Hepatic stellate cell (primary cell): ENCODE results near the gene NANOS3.
A peak's percentile ranks its signal among the peaks of the same experiment; 100 is the strongest.
"Not testable (repeated sequence)": the region's sequence is repeated elsewhere in the genome, so short reads cannot be mapped to it uniquely, and the experiment has no call there.

Experiments used
- DNase-seq: peaks from one replicate; pipeline ENCODE4 v3.0.0; 2011; ENCODE audit warnings: low spot score

The NANOS3 gene

DNA sequence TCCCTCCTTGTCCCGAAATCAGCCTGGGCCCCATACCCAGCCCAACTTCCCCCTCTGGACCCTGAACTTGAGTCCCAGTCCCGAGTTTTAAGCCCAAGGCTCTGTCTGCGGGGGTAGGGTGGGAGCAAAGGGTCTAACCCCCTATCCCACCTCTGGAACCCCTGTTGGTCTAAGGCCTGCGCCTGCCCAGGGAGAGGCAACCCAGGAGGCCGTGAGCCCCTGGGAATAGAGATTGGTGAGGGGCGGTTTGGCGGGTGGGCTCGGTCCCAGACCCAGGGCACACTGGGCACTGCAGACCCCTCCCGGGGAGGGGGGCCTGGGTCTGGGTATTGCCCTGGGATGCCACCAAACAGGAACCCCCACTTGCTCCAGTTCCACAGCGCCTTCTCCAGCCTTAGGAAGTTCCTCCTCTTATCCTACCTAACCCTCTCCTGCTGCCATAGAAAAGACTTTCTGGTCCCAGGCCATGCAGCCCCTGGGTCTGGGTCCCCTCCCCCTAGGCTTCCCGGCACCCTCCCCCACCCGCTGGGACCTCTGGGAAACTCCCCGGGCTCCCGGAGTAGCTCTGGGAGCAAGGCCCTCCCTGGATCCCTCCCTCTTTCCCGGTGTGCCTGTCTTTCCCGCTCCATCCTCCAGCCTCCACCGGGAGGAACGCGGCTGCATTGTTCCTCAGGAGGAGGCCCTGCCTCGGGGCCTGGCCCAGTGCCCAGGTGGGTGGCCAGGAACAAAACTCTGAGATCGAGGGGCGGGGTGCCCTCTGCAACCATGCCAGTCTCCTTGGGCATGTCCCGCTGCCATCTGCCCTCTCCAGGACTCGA lies 33.6 kb upstream of the NANOS3 start:
- DNase-seq = no peak

DNA sequence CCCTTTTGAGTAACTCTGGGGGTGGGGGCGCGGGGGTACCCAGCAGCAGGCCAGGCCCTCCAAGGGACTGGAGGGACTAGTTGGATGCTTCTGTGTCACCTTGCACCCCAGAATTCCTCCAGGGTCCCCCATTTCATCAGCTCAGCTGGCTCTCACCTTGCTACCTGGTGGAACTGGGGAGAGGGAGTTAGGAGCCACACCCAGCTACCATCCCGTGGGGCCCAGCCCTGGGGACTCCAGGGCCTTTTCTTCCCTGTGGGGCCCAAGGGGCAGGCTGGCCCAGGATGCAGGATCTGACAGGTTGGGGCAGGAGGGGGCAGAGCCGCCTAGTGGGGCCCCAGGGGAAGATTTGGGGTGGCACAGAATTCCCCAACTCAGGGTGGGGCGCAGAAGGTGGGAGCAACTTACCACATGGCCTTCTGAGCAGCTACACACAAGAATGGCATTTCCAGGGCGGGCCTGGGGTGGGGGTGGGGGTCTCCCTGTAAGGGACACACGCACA lies 32.8 kb upstream of the NANOS3 start:
- no peak for DNase-seq

DNA sequence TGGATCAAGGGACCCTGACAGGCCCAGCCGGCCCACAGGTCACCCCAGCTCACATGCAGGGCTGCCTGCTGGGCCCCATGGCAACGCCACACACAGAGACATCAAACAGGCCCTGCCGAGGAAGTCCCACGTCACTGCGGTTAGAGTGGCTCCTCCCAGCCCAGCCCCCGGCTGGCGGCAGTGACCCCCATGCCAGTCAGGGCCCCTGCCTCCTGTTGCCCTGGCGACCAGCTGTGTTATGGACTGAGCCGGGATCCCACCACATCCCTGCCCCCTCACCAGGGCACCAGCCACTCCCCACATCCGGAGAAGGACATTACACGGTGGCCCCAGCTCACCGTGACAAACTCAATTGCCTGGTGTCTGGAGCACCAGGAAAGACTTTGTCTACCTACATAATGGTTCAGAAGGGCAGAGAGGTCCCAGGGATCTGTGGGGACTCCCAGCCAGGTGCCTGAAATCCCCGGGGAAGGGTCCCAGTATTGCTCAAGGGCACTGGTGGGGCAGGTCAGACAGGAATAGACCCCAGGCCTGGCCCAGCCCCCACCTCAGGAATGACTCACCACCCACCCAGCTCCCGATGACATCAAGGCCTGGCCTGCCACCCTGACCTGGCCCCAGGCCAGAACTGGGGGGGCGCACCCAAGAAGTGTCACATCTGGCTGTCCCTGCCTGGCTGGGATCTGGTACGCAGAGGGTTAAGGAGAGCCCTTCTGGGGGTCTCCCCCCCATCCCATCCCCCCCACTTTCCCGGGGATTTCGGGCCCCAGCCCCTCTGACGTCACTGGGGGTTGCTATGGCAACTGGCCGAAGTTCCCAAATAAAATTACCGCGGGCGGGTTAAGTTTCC lies 30.2 kb upstream of the NANOS3 start:
- DNase-seq = peak; percentile 97

DNA sequence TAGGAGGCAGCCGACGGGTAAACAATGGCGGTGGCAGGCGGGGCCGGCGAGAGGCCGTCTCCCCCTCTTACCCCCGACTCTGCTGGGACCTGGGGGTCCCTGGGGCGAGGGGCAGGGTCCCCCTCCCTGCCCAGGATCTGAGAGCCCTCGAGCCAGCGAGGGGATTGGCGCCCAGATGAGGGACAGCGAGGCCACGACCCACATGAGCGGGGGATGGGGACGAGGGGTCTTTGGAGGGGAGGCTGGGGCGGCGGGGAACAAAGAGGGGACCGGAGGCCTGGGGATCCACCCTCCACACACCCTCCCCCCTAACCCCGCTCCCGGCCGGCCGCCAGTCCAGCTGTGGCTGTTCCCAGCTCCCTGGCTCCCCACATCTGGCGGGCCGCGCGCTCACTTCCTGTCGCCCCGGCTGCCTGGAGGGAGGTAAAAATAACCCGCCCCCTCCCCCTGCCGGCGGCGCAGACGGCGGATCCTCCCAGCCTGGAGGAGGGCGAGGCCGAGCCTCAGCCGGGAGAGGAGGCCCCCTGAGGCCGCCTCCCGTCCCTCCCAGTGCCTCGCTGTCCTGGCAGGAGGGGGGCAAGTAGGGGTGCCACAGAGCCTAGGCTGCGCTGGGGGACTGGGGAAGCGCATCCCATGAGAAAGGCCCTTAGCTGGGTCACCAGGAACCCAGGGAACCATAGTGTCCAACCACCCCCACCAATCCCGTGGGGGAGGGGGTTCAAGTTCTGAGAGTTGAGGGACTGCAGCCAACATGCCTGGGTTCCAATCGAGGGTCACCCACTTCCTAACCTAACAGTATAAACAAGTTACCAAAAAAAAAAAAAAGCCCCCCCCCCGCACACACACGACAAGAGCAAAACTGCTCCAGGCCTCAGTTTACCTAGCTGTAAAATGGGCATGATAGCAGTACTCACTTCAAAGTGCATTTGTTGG lies 29.3 kb upstream of the NANOS3 start:
- peak; percentile 92 for DNase-seq

DNA sequence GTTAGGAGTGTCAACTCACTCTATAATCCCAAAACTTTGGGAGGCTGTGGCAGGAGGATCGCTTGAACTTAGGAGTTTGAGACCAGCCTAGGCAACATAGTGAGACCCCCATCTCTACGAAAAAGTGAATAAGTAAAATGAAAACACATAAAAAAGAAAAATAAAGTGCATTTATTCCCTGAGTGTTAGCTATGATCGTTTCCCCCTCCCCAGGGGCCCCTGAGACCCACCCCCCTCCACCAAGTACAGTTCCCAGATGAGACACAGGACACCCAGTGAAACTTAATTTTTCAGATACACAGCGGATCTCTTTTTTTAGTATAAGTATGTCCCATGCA lies 28.6 kb upstream of the NANOS3 start:
- DNase-seq = no peak

DNA sequence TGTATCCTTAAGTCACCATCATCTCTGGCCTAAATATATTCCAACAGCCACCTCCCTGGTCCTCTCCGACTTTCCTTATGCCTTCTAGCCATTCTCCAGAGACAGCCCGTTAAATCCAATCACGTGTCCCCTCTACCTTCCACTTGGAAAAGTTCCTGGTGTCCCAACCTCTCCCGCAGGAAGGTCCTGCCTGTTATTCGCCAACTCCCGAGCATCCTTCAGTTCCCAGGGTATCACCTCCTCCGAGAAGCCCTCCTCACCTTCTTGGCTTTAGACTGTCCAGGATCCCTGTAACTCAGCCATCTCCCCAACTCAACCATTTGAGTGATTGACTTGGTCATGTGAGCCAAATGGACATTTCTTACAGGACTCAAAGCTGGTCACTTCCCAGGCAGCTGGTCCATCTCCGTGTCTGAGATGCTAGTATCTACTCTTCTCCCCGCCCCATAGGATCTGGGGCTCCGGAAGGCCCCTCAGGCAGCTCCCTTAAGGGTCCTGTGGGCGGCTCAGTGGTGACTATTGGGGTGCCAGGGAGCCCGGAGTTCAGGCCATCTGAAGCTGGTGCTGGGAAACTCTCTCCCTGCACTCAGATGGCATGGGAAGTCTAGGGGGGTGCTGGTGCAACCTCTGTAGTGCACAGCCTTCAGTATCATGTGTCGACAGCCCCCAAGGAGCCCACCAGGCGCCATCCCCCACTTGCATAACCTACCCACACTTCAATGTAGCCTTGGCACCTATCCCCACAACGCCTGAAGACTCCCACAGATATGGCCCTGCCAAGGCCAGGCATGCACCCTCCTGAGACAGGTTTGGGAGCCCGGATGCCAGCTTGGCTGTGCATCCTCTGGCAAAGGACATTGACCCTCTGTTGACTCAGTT lies 27.9 kb upstream of the NANOS3 start:
- peak; percentile 5 for DNase-seq

DNA sequence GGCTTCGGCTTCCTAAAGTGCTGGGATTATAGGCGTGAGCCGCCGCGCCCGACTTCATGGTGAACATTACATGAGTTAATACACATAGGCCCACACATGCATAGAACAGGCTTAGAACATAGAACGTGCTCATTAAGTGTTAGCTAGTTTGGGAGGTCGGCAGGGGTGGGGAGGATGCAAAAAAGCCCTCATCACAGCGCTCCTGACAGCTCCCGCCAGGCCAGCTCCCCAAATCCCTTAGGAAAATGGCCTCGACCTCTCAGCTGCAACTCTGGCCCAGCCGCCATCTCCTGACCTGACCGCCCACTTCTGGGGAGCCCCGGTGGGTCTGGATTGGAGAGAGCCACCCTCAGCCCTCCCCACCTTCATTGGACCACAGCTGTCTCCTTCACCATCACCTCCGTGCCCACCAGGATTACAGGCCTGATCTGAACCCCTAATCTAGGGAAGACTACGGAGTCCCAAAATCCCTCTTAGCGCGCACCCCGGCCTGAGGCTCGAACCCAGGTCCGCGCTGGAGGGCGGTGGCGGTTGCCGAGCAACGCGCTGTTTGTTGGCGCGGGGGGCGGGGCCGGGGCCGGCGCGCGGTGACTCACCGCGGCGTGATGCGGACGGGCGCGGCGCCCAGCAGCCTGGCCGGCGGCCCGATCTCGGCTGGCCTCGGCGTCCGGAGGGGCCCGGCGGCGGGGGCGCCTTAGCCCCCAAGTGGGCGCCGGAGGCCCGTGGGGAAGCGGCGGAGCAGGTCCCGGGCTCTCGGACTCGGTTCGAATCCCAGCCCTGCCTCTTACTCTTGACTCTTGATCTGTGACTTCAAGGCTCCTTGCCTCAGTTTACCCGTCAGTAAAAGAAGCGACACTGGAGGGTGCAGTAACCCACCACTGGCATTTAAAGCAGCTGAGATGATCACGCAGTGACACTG lies 26.7 kb upstream of the NANOS3 start:
- DNase-seq = peak; percentile 70

DNA sequence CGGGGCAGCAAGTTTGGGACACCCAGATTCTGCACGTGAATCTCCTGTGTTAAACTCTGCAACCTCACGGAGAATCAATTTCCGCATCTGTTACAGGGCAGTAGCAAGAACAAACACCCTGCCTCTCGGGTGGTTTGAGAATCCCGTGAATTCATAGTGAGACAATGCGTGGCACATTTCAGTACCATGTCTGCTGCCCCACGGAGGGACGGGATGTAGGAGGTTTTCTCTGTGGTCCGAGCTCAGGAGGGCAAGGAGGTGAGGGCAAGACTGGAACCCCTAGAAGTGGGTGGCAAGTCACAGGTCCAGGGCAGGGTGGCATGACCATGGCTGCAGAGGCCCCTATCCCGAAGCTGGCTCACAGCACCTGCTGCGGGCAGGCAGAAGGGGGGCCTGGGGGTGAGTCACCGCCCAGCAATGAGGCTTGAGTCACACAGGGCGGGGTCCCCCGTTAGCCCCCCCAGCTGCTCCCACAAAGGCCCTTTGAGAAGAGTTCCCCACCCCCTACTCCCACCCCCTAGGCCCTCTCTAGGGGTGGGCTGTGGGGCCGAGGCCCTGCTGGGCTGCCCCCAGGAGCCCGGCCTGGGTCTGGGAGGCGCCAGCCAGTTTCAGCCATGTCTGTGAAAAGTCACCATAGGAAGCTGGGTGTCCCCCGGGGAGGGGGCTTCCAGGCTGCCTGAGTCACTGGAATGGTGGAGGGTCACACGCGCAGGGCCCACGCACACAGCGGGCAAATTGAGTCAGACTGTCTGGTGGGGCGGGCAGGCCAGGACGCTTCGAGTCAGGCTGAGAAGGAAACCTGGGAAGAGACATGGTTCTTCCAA lies 25.8 kb upstream of the NANOS3 start:
- DNase-seq = peak; percentile 89

DNA sequence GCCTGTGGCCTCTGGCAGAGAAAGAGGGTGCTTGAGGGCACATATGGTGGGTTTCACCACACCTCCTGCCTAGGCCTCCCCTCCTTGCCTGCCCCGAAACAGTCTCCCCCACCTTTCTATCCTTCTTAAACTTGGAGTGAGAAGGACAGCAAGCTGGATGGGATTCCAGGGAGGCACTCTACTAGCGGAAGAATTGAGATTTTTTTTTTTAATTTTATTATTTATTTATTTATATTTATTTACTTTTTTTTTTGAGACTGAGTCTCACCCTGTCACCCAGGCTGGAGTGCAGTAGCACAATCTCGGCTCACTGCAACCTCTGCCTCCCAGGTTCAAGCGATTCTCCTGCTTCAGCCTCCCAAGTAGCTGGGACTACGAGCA lies 25.2 kb upstream of the NANOS3 start:
- DNase-seq = not testable (repeated sequence)

DNA sequence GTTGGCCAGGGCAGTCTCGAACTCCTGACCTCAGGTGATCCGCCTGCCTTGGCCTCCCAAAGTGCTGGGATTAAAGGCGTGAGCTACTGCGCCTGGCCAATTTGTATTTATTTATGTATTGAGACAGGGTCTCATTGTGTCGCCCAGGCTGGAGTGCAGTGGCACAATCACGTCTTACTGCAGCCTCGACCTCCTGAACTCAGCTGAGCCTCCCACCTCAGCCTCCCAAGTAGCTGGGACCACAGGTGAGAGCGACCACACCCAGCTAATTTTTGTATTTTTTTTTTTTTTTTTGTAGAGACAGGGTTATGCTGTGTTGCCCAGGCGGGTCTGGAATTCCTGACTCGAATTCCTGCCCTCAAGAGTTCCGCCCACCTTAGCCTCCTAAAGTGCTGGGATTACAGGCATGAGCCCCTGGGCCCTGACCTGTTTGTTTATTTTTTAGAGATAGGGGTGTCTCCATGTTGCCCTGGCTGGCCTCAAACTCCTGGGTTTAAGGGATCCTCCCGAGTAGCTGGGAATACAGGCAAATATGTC lies 24.7 kb upstream of the NANOS3 start:
- not testable (repeated sequence) for DNase-seq

DNA sequence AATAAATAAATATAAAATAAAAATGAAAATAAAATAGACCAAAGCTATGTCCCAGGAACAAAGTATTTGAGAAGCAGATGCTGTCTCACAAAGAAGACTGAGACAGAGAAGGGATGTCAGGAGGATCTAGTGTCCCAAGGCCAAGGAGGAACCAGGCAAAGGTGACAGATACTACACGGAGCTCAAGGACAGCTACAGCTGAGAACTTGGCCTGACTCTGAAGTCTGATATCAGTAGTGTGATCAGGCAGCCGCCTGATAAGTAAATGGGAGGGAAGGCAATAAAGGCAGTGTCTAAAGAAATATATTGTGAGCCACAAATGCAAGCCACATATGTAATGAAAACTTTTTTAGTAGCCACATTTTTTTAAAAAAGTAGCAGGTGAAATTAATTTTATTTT lies 20.4 kb upstream of the NANOS3 start:
- DNase-seq = no peak

DNA sequence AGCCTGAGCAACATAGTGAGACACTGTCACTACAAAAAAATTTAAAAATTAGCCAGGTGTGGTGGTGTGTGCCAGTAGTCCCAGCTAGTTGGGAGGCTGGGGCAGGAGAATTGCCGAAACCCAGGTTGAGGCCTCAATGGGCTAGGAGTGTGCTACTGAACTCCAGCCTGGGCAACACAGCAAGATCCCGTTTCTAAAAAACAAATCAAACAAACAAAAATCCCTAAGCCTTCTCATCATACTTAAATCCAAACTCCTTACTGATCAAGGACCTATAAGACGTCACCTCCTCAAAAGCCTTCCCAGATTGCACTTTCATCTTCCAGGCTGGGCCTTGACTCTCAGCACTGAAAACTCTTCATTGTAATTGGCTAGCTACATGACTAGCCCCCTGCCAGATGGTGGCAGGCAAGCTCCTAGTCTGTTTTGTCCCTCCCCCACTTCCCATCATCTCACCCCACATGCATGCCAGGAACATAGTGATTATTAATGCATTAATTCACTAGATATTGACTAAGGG lies 17.5 kb upstream of the NANOS3 start:
- no peak for DNase-seq

DNA sequence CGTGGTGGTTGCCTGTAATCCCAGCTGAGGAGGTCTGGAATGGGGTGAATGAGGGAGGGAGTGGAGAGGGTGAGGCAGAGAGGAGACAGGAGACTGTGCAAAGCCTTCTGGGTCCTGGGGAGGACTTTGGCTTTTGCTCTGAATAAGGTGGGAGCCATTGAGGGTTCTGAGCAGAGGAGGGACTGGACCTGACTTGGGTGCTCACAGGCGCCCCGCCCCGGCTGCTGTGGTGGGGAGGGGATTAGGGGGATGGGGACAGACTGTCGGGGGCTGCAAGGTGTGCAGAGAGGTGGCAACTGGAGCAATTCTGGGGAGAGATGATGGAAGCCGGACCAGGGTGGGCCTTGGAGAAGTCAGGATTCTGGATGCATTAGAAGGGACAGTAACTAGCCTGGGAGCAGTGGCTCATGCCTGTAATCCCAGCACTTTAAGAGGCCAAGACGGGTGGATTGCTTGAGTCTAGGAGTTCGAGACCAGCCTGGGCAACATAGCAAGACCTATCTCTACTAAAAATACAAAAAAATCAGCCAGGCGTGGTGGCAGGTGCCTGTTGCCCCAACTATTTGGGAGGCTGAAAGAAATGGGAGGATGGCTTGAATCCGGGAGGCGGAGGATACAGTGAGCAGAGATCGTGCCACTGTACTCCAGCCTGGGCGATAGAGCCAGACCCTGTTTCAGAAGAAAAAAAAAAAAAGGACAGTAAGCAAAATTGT lies 16.1 kb upstream of the NANOS3 start:
- DNase-seq = no peak

DNA sequence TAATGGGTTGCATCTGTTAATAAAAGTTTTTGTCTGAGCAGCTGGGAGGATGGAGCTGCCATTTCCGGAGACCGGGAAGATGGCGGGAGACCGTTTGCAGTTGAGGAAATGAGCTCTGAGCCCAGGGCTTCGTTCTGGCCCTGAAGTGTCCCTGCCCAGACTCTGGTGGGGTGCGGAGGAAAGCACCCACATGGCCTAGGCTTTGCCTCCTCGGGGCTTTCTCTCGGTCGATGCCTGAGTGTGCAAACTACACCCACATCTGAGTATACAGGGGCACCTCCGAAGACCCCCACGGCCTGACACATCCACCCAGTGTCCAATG lies 15.6 kb upstream of the NANOS3 start:
- no peak for DNase-seq

DNA sequence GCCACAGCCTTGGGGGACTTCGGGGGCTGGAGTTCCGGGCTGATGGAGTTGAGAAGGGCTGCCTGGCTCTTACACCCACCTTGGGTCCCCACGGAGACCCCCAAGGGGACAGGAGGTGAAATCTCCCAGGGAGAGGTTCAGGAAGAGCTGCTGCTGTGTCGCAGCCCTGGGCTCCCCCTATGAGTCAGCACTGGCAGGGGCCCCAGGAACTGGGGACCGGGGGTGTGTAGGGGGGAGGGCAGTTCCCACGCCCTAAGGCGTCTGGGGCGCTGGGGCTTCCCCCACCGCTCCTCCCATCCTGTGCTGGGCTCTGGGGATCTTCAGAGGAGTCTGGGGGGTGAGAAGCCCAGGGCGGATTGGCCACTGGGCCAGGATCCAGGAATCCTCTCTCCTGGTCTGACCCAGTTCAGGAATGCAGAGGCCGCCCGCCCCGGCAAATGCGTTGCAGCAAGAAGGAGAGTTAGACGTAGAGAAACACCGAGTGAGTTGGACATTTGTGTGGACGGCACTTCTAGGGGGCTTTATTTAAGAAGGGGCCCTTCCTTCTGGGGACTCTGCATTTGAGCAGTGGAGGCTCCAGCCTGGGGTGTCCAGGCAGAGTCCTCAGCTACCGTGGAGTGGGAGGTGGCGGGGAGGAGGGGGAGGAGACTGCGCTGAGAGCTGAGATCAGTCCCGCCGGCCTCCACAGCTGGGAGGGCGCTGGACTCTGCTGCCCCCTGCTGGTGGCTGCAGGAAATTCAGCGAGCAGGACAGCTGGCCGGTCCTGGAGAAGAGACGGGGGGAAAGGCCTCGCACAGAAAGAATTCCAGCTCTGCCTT lies 15.0 kb upstream of the NANOS3 start:
- peak; percentile 94 for DNase-seq

DNA sequence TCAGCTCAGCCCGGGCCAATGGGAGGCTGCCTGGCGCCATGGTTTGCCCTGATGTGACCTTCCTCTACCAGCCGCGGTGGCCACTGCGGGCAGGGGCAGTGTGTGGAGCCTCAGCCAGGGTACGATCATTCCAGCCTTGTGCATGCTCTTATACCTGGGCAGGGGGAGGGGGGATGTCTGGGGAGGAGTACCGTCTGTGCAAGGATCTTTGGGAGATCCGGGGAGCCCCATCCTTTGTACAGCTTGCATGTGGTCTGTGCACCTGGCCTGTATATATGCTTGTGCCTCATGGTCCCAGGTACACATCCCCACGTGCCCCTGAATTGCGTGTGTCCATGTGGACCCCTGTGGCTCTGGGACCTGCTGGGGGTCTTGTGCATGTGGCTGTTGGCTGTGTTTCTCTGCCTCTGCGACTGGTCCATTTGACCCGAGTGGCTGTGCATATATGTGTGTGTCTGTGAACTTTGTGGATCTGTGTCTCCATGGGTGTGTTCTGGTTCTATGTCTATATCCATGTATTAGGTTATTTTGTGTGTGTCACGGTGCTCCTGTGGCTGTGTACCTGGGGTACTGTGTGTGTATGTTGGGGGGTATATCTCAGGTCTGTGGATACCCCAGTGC lies 12.8 kb upstream of the NANOS3 start:
- DNase-seq = no peak
